Activated CD4-positive, alpha-beta memory T cell treated with anti-CD3 and anti-CD28 coated beads for 36 hours (primary cell): ENCODE results near the gene ABTB1. TPM values are rescaled to one million over a fixed set of nuclear protein-coding genes. Genes with fewer than 3 reads are reported as not detected.
A peak's percentile ranks its signal among the peaks of the same experiment; 100 is the strongest.

Experiments
- CTCF ChIA-PET: fragments of 350-600 bp; sonication (Branson Sonifier 250); formaldehyde crosslinking; loops from one replicate; lab custom pipeline; 2021; ENCODE audit warnings: antibody characterized with exemption, inconsistent platforms; lab: Charles Lee
- POLR2A ChIA-PET: fragments of 350-600 bp; sonication (Branson Sonifier 250); formaldehyde crosslinking; loops from one replicate; lab custom pipeline; 2021; ENCODE audit warnings: antibody characterized with exemption; lab: Charles Lee
- DNase-seq: peaks from one replicate; pipeline ENCODE4 v3.0.0-alpha.2; 2020
- H3K27ac Mint-ChIP-seq: one replicate; pipeline ENCODE4 v1.8.0; 2021; ENCODE audit warnings: mixed read lengths
- H3K27me3 Mint-ChIP-seq: one replicate; pipeline ENCODE4 v1.8.0; 2021; ENCODE audit warnings: mixed read lengths
- H3K36me3 Mint-ChIP-seq: one replicate; pipeline ENCODE4 v1.8.0; 2021; ENCODE audit warnings: mixed read lengths
- H3K4me1 Mint-ChIP-seq: one replicate; pipeline ENCODE4 v1.8.0; 2021; ENCODE audit warnings: low read depth, mixed read lengths
- H3K4me3 Mint-ChIP-seq: one replicate; pipeline ENCODE4 v1.8.0; 2021; ENCODE audit warnings: mild to moderate bottlenecking, mixed read lengths
- H3K9me3 Mint-ChIP-seq: one replicate; pipeline ENCODE4 v1.8.0; 2021; ENCODE audit warnings: mixed read lengths
- intact Hi-C: fragments of 100-400 bp; cut with micrococcal nuclease; formaldehyde crosslinking; loops from one replicate; pipeline ENCODE4 v1.15.1; 2023
- total RNA-seq, 2 experiments: library from RNA; stranded (reverse); gene quantifications; one replicate each; pipeline ENCODE4 v1.2.3, GENCODE V29; 2021

Gene ABTB1
- total RNA-seq, 2 experiments from 2014 or later = 14.8 TPM

- intact Hi-C loops = no loop called here
- Mint-ChIP-seq H3K9me3 (no peaks in the 10 kb centered on the region), H3K36me3 (no peaks in the 10 kb centered on the region), H3K27me3 (no peaks in the 10 kb centered on the region), H3K4me1 (no peaks in the 10 kb centered on the region), H3K4me3 (no peak overlapping the region), H3K27ac (no peak overlapping the region)
- ChIA-PET POLR2A (no interaction called here), CTCF (no interaction called here)
- no peak for DNase-seq
Observed at GRCh38 chr3:127666676-127667075, 6.1 kb upstream of the ABTB1 start.

GRCh38 chr3:127667119-127667681 is 5.6 kb upstream of the ABTB1 start:
- Mint-ChIP-seq H3K27ac (no peak overlapping the region), H3K36me3 (no peaks in the 10 kb centered on the region), H3K4me3 (no peak overlapping the region), H3K9me3 (no peaks in the 10 kb centered on the region), H3K27me3 (no peaks in the 10 kb centered on the region), H3K4me1 (no peaks in the 10 kb centered on the region)
- DNase-seq = no peak
- CTCF ChIA-PET = no interaction called here
- POLR2A ChIA-PET = no interaction called here
- intact Hi-C loops = no loop called here

GRCh38 chr3:127668906-127669305 is 3.8 kb upstream of the ABTB1 start:
- Mint-ChIP-seq H3K27me3 (no peaks in the 10 kb centered on the region), H3K4me1 (peaks cover 5% of the 10 kb centered on the region), H3K27ac (no peak overlapping the region), H3K4me3 (no peak overlapping the region), H3K9me3 (no peaks in the 10 kb centered on the region), H3K36me3 (no peaks in the 10 kb centered on the region)
- DNase-seq = no peak
- ChIA-PET POLR2A (no interaction called here), CTCF (no interaction called here)
- intact Hi-C loops = no loop called here

- H3K4me3 Mint-ChIP-seq = no peak overlapping the region
- intact Hi-C loops = loop anchor here (5.0 kb wide), 3 partner anchors 92 to 1752 kb away; partner anchors contain the start of gene EEFSEC
- POLR2A ChIA-PET = no interaction called here
- no peaks in the 10 kb centered on the region for H3K9me3 Mint-ChIP-seq
- H3K27ac Mint-ChIP-seq = no peak overlapping the region
- no peaks in the 10 kb centered on the region for H3K36me3 Mint-ChIP-seq
- CTCF ChIA-PET = no interaction called here
- H3K4me1 Mint-ChIP-seq = peaks cover 12% of the 10 kb centered on the region
- no peak for DNase-seq
- H3K27me3 Mint-ChIP-seq = no peaks in the 10 kb centered on the region
Observed at GRCh38 chr3:127669541-127670228, 3.1 kb upstream of the ABTB1 start.

- no peak overlapping the region for H3K27ac Mint-ChIP-seq
Observed at GRCh38 chr3:127670229-127670559, 2.6 kb upstream of the ABTB1 start.

GRCh38 chr3:127670761-127671522 is 1.8 kb upstream of the ABTB1 start:
- H3K27ac Mint-ChIP-seq = peak overlapping the region; percentile 56
- ChIA-PET POLR2A (interaction anchor here (1.8 kb wide), 1 partner anchor 72 kb away, joined by 15 read pairs; the partner anchor contains the start of gene MCM2), CTCF (no interaction called here)
- intact Hi-C loops = loop anchor here (5.0 kb wide), 3 partner anchors 94 to 1754 kb away; partner anchors contain the start of gene EEFSEC
- no peaks in the 10 kb centered on the region for H3K36me3 Mint-ChIP-seq
- H3K27me3 Mint-ChIP-seq = no peaks in the 10 kb centered on the region
- peaks cover 20% of the 10 kb centered on the region for H3K4me1 Mint-ChIP-seq
- no peak for DNase-seq
- peak overlapping the region; percentile 41 for H3K4me3 Mint-ChIP-seq
- no peaks in the 10 kb centered on the region for H3K9me3 Mint-ChIP-seq

More at GRCh38 chr3:127670229-127670559, 2.6 kb upstream of the ABTB1 start:
- peaks cover 17% of the 10 kb centered on the region for H3K4me1 Mint-ChIP-seq
- no peak overlapping the region for H3K4me3 Mint-ChIP-seq
- H3K36me3 Mint-ChIP-seq = no peaks in the 10 kb centered on the region
- no peaks in the 10 kb centered on the region for H3K27me3 Mint-ChIP-seq
- ChIA-PET CTCF (no interaction called here), POLR2A (no interaction called here)
- DNase-seq = no peak
- no peaks in the 10 kb centered on the region for H3K9me3 Mint-ChIP-seq
- intact Hi-C loops = loop anchor here (5.0 kb wide), 3 partner anchors 93 to 1753 kb away; partner anchors contain the start of gene EEFSEC

GRCh38 chr3:127671523-127672428 is 976 bp upstream of the ABTB1 start:
- POLR2A ChIA-PET = interaction anchor here (0.6 to 1.8 kb wide), 4 partner anchors 11 to 73 kb away, joined by 3 to 15 read pairs (median 4); partner anchors contain the start of gene MCM2
- Mint-ChIP-seq H3K27ac (peak overlapping the region; percentile 89), H3K27me3 (no peaks in the 10 kb centered on the region), H3K9me3 (no peaks in the 10 kb centered on the region), H3K4me1 (peaks cover 23% of the 10 kb centered on the region), H3K36me3 (no peaks in the 10 kb centered on the region), H3K4me3 (peak overlapping the region; percentile 89)
- CTCF ChIA-PET = interaction anchor here (1.9 kb wide), 1 partner anchor 97 kb away, joined by 9 read pairs; no protein-coding TSS in a partner anchor
- intact Hi-C loops = loop anchor here (1.0 to 5.0 kb wide), 6 partner anchors 25 to 1754 kb away; partner anchors contain the start of genes EEFSEC, MCM2 and TPRA1
- peak; percentile 38 for DNase-seq

GRCh38 chr3:127673191-127674100 is 694 bp downstream of the ABTB1 start:
- POLR2A ChIA-PET = interaction anchor here (1.6 kb wide), 1 partner anchor 9 kb away, joined by 4 read pairs; no protein-coding TSS in a partner anchor
- Mint-ChIP-seq H3K4me1 (peaks cover 23% of the 10 kb centered on the region), H3K27ac (peak overlapping the region; percentile 65), H3K36me3 (no peaks in the 10 kb centered on the region), H3K4me3 (peak overlapping the region; percentile 80), H3K27me3 (no peaks in the 10 kb centered on the region), H3K9me3 (no peaks in the 10 kb centered on the region)
- intact Hi-C loops = loop anchor here (1.0 to 5.0 kb wide), 6 partner anchors 23 to 1756 kb away; partner anchors contain the start of genes EEFSEC and TPRA1
- peak; percentile 65 for DNase-seq
- CTCF ChIA-PET = interaction anchor here (1.5 to 2.0 kb wide), 3 partner anchors 98 to 460 kb away, joined by 4 to 9 read pairs (median 4); no protein-coding TSS in a partner anchor

- H3K27me3 Mint-ChIP-seq = no peaks in the 10 kb centered on the region
- H3K4me3 Mint-ChIP-seq = peak overlapping the region; percentile 80
- no peak for DNase-seq
- H3K36me3 Mint-ChIP-seq = no peaks in the 10 kb centered on the region
- intact Hi-C loops = loop anchor here (5.0 kb wide), 3 partner anchors 97 to 1757 kb away; partner anchors contain the start of gene EEFSEC
- H3K4me1 Mint-ChIP-seq = peaks cover 23% of the 10 kb centered on the region
- ChIA-PET POLR2A (no interaction called here), CTCF (interaction anchor here (1.5 to 2.0 kb wide), 2 partner anchors 99 to 459 kb away, joined by 4 read pairs; no protein-coding TSS in a partner anchor)
- H3K27ac Mint-ChIP-seq = peak overlapping the region; percentile 65
- H3K9me3 Mint-ChIP-seq = no peaks in the 10 kb centered on the region
Observed at GRCh38 chr3:127674101-127674721, 1.5 kb downstream of the ABTB1 start.

GRCh38 chr3:127674790-127675189 is 2.0 kb downstream of the ABTB1 start:
- Mint-ChIP-seq H3K27ac (no peak overlapping the region), H3K4me1 (peaks cover 23% of the 10 kb centered on the region), H3K27me3 (no peaks in the 10 kb centered on the region), H3K4me3 (no peak overlapping the region), H3K9me3 (no peaks in the 10 kb centered on the region), H3K36me3 (no peaks in the 10 kb centered on the region)
- DNase-seq = no peak
- POLR2A ChIA-PET = no interaction called here
- intact Hi-C loops = loop anchor here (5.0 kb wide), 3 partner anchors 97 to 1757 kb away; partner anchors contain the start of gene EEFSEC
- CTCF ChIA-PET = interaction anchor here (1.5 kb wide), 1 partner anchor 100 kb away, joined by 4 read pairs; no protein-coding TSS in a partner anchor
